ENCODE measurements around the gene CASQ2. TPM values are rescaled to one million over a fixed set of nuclear protein-coding genes. Genes with fewer than 3 reads are reported as not detected.
A peak's percentile ranks its signal among the peaks of the same experiment; 100 is the strongest.

CASQ2 gene
- total RNA-seq, 1 experiment from 2014 or later: not detected

DNA sequence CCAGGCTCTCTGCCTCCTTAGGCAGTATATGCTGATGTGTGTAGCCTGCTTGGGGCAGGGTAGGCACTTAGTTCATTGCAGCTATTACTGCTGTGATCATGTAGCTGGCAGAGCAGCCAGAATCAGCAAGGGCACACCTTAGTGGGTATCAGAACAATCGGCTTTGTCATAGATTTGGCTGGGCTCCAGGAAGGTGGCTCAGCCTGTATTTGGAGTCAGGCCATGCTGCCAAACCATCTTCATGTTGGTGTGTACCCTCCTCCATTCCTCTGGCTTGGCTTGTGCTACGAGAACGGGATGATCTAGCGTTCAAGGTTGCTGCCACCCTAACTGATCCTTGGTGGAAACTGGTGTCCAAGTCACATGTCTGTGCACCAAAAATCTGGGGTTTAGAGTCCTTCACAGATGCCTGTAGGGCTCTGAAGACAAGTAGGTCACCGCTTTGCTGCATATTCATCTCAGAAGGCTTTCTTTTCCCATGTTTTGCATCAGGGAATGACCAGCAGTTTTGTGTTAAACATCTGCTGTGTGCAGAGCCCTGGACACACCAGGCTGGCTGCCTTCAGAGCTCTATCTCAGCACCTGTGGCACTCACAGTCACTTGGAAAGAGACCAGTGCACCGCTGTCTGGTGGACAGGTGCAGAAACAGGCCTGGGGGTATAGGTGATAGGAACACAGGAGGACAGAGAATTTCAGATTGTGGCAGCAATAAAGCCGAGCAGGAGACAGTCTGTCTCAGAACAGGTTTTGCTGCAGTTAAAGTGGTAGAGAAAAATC is 103.0 kb downstream of the CASQ2 start:
- no peak for DNase-seq (ENCODE audit: low read depth)

DNA sequence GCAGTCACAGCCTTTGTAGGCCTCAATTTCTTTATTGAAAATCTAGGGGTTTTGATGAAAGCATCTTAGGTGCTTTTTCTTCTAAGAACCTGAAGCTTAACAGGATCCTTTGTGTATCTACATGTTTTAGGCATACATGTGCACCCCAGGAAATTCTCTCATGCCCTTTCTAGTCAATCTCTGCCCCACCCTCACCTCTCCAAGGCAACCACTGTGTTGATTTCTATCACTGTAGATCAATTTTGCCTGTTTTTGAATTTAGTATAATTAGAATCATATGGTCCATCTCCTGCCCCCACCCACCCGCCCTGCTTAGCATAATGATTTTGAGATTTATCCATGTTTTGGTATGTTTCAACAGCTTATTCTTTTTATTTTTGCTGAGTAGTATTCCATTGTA is 107.4 kb downstream of the CASQ2 start:
- DNase-seq (ENCODE audit: low read depth): no peak

DNA sequence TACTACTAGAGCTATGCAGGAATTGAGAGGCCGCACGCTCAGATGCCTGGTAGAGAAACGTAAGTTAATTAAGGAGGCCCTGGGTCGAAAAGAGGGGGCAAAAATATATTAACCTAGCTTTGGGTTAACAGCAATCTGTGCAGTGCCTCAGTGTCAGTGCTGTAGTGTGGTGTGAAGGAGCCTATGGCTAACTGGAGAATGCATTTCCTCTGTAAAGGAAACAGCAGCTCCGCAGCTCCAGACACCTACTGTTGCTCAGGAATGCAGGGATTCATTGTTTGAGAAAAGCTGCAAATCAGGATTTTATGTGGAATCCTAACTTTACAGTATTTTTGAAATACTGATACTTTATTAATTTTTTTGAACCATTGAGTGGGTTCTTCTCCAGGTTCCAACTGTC is 108.4 kb downstream of the CASQ2 start:
- DNase-seq (ENCODE audit: low read depth): no peak

DNA sequence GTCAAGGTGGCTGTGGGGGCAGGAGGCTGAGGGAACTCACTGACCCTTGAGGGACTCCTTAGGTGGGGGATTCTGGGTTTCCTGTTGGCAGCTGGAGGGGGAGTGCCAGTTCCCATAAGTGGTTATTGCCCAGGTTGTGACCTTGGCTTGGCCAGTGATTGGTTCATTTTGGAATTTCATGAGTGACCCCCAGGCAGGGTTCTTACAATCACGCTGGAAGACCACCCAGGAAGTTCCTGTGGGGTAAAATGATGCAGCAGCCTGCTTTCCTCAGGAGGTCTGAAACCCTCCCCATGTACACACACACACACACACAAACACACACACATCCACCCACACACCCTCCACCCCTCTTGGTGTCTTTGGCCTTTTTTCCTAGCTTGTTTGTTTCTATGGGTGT is 109.9 kb downstream of the CASQ2 start:
- DNase-seq (ENCODE audit: low read depth): no peak

DNA sequence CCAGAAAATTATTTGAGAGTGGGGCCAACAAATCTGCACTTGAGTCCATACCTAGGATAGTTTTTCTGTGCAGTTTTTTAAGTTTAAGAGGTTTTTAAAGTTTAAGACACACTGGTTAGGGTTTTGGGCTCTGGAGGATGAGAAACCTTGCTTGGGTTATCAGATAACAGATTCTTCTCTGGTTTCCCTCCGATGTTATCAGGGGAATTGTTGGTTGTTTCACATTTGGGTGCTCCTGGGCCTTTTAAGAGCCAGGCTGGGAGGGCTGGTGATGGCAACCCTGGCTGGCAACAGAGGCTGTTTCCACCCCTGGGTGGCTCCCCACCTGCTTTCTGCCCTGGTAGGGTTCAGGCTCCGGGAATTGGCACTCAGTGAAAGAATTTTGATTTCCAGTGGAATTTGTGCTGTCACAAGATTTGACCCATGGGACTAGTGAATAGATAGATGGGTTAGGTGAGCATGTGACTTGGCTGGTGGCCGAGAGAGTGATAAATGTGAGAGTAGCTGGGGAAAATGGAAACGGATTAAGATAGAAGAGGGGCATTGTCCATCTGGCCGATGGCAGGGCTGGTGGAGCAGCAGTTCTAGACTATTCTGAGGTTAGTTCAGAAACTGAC is 111.9 kb downstream of the CASQ2 start:
- DNase-seq (ENCODE audit: low read depth): no peak

DNA sequence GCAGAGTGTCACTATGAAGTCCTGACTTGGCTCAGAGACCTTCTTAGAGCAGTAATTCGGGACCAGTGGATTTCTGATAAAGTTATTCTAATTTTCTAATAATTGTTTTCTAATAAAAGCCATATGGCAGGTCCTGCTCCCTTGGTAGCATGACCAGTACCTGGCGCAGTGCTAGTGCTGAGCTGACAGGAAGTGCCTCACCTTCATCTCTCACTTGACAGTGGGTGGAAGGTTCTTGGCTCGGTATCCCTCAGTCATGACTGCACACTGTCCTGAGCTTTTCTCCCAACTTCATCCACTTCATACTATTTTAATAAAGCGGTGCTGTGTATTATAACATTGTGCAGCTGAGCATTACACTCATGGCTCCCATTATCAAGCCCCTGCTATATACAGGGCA is 112.6 kb downstream of the CASQ2 start:
- DNase-seq (ENCODE audit: low read depth): no peak

DNA sequence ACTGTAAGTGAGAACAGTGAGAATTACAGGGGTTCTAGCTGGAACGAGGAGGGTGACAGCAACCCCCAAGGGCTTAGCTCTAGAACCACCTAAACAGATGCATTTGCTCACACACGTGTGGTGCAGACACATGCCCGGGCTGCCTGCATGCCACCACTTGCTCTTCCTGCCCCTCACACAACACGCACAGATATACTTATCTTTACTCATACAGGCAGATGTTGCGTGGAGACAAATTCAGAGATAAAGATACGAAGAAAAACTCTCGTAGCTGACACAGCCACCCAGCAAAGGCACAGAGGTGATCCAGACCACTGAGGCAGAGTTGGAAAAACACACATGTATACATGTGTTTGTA is 113.2 kb downstream of the CASQ2 start:
- DNase-seq (ENCODE audit: low read depth): no peak

DNA sequence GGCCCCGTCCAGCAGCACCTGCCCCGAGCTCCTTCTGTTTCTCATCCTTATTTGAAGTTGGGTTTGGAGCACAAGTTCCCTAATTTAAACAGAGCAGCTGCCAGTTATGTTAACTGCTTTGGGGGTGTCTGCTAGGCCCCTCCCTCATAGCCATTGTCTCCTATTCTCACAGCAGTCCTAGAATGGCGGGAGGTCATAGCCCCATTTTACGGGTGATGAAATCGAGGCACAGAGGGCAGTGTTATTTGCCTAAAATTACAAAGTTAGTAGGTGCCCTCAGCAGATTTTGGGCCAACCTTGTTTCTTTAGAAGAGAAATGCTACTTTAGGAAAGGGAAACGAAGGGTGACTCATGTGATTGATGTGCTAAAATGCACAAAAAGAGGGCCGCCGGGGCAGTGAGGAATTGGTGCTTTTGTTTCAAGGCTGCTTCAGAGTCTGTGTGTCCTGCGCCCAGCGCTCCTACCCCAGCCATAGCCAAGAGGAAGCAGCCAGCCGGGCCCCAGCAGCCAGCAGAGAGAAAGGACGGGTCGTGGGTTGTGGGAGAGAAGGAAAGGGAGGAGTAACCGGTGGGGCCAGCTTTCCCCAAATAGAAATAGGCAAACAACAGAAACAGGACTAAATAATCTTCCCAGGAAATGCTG is 113.7 kb downstream of the CASQ2 start:
- DNase-seq (ENCODE audit: low read depth): peak; percentile 53

DNA sequence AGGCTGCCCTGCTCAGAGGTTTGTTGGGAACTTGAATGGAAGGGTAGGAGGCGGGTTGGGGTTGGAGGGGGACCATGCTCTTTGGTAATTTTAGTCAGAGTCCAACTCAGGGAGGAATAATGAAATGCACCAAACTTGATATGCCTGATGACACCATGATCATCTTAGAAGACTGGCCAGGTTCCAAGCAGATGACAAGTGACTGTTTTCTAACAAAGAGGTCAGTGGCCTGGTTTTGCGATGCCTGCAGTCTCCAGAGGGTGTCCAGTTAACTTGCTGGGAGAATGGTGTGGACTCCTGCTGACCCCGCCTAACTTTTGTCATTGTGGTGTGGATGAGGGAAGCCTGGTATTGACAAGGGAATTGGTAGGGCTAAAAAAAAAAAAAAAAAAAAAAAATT is 114.4 kb downstream of the CASQ2 start:
- DNase-seq (ENCODE audit: low read depth): peak; percentile 40

DNA sequence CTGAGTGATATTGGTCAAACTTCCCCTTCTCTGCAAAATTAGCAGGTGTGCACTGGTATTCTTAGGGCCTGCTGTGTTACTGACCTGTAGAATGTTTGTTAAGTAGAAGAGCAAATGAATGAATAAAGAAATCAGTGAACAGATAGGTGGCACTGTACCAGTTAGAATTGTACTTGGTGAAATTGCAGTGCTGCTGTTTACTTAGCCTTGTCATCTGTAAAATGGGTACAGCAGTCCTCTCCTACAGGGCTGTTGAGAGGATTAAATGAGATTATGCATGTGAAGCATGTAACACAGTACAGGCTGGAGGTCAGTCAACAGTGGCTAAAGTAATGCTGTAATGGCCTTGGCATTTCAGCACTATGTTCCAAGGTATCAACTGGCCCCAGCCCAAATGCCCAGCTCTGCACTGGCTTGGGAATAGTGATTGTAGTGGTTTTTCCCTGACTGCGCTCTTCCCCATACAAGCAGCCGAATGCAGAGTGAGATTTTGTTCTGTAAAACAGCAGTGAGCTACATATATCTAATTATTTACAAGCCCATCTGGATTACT is 116.2 kb downstream of the CASQ2 start:
- DNase-seq (ENCODE audit: low read depth): no peak

DNA sequence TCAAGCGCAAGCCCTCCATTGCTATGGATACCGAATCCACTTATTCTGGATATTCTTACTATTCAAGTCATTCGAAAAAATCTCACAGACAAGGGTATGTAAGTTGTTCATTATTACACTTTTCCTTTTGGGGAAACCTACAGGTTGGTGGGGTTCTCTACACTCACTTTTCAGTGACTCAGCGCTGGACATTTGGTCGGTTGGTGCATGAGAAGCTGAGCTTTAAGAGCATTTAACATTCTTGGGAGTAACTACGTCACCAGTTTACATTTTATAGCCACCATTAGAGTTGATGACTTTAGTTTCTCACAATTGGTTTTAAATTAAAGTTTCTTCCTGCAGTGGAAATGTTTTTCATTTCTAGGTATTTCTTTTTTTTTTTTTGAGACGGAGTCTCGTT is 117.1 kb downstream of the CASQ2 start:
- DNase-seq (ENCODE audit: low read depth): no peak

DNA sequence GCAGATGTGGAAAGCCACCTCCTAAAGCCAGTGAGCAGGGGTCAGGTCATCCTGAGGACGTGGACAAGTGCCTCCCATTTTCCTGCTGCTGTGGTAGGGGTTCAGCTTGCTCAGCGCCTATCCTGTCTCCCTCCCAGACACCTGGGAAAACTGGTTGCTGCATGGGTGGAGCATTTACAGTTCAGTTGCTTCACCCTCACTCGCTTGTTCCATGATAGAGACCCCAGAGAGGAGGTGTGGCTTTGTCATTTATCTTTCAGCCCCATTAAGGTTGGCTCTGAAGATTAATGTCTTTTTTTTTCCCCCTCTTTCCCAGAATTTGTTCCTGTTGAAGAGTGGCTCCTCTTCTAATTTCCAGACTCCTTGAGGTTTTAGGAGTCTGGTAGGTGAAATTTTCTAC is 117.6 kb downstream of the CASQ2 start:
- no peak for DNase-seq (ENCODE audit: low read depth)

Other genes starting within 250 kb of the CASQ2 start
- gene VANGL1, start 126.7 kb downstream of the CASQ2 start, total RNA-seq (2014; rRNA removed; shearing (Covaris generic)): 14.3 and 24.5 TPM in 2 replicates
- gene NHLH2, start 72.4 kb upstream of the CASQ2 start, total RNA-seq (2014; rRNA removed; shearing (Covaris generic)): not detected in 2 replicates
- 0.05 and 0.62 TPM in 2 replicates for gene SLC22A15, start 207.8 kb upstream of the CASQ2 start, total RNA-seq (2014; rRNA removed; shearing (Covaris generic))